Measurements from ENCODE around the gene TRAPPC2L. TPM values are rescaled to one million over a fixed set of nuclear protein-coding genes. Genes with fewer than 3 reads are reported as not detected.

The TRAPPC2L gene
- total and polyA plus RNA-seq, 12 donors, result 37.5 to 63.3 (median 50.9) TPM

DNA sequence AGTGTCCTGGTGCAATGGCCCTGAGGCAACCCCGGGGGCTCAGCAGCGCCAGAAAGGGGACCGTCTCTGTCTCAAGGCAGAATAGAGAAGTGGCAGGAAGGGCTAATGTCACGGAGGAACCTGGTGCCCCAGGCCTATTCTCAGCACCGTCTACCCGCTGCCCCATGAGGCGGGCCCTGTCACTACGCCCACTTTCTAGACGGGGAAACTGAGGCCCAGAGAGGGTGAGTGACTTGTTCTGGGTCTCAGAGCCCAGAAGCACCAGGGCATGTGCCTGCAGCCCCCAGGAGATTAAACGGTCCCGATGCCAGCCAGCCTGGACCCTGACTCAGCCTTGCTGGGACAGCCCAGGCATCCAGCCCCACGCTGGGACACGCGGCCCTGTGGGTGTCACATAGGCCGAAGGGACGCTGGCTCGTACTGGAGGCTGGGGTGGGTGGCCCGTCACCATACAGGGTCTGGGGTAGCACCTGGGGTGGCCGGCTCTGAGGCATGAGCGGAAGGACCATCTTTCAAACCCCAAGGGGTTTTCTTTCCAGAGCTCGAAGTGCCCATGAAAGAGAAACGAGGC is 49.7 kb downstream of the TRAPPC2L start:
- no peak for DNase-seq
- Histone ChIP-seq H3K36me3 (peaks cover 0 to 4% (median 0%) of the 10 kb centered on the region in 9 donors), H3K27me3 (no peaks in the 10 kb centered on the region), H3K9me3 (no peaks in the 10 kb centered on the region), H3K4me1 (peaks cover 9 to 75% (median 35%) of the 10 kb centered on the region in 9 donors), H3K27ac (peak overlapping the region in 1 of 10 donors; percentile 27), H3K4me3 (no peak overlapping the region)
- ATAC-seq, result no peak
- TF ChIP-seq, protein P1, sequence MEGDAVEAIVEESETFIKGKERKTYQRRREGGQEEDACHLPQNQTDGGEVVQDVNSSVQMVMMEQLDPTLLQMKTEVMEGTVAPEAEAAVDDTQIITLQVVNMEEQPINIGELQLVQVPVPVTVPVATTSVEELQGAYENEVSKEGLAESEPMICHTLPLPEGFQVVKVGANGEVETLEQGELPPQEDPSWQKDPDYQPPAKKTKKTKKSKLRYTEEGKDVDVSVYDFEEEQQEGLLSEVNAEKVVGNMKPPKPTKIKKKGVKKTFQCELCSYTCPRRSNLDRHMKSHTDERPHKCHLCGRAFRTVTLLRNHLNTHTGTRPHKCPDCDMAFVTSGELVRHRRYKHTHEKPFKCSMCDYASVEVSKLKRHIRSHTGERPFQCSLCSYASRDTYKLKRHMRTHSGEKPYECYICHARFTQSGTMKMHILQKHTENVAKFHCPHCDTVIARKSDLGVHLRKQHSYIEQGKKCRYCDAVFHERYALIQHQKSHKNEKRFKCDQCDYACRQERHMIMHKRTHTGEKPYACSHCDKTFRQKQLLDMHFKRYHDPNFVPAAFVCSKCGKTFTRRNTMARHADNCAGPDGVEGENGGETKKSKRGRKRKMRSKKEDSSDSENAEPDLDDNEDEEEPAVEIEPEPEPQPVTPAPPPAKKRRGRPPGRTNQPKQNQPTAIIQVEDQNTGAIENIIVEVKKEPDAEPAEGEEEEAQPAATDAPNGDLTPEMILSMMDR (IDR thresholded peaks at IDR 0.05), result no peak
- intact Hi-C loops (cut with DNase I), result no loop called here
- WGBS, 2 donors, result 90 to 94% methylated on average over 22 of the region's 22 CpGs

- no peaks in the 10 kb centered on the region for H3K36me3 ChIP-seq
- no peak for ATAC-seq
- 80 to 86% methylated on average over 4 of the region's 4 CpGs for WGBS, 2 donors
Measured at GRCh38 chr16:88907768-88908167, 50.8 kb downstream of the TRAPPC2L start.

DNA sequence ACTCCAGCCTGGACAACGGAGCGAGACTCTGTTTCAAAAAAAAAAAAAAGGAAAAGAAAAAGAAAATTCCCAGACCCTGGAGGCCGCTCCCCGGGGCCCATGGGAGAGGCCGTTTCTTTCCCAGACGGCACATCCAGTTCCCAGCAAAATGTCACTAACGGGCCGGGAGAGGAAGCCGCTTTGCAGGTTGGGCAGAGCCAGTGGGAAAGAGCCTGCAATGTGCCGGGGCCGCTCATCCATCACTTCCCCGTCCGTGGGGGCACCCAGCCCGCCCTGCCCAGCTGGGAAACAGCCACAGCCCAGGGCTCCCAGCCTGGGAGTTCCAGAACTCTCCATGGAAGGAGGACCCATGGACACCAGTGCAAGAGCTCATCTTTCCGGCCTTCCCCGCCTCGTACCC is 51.4 kb downstream of the TRAPPC2L start:
- intact Hi-C loops (cut with DNase I), result no loop called here
- WGBS, 2 donors, result 77 to 78% methylated on average over 17 of the region's 17 CpGs
- Histone ChIP-seq H3K4me3 (no peak overlapping the region), H3K4me1 (peaks cover 9 to 88% (median 37%) of the 10 kb centered on the region in 9 donors), H3K36me3 (peaks cover 0 to under 1% (median 0%) of the 10 kb centered on the region in 9 donors), H3K27me3 (no peaks in the 10 kb centered on the region), H3K27ac (peak overlapping the region; percentile 25 to 80 (median 68)), H3K9me3 (no peaks in the 10 kb centered on the region)
- DNase-seq (peak in 1 of 2 donors; percentile 54), ATAC-seq (peak in 4 of 8 donors; percentile 2 to 38 (median 21))
- TF ChIP-seq, protein P1 (IDR thresholded peaks at IDR 0.05), result no peak

More at GRCh38 chr16:88907768-88908167, 50.8 kb downstream of the TRAPPC2L start:
- intact Hi-C loops (cut with DNase I), result no loop called here
- Histone ChIP-seq H3K4me1 (peaks cover 9 to 85% (median 37%) of the 10 kb centered on the region in 9 donors), H3K4me3 (no peak overlapping the region), H3K27me3 (no peaks in the 10 kb centered on the region), H3K27ac (peak overlapping the region in 8 of 10 donors; percentile 9 to 77 (median 44)), H3K9me3 (no peaks in the 10 kb centered on the region)
- no peak for DNase-seq
- TF ChIP-seq, protein P1 (IDR thresholded peaks at IDR 0.05), result no peak

- peak; percentile 56 to 70 for DNase-seq
Measured at GRCh38 chr16:88909431-88910210, 52.7 kb downstream of the TRAPPC2L start.

More at GRCh38 chr16:88909431-88910210, 52.7 kb downstream of the TRAPPC2L start:
- Histone ChIP-seq H3K4me1 (peaks cover 6 to 86% (median 37%) of the 10 kb centered on the region in 9 donors), H3K36me3 (peaks cover 0 to 6% (median 0%) of the 10 kb centered on the region in 9 donors), H3K27ac (peak overlapping the region; percentile 20 to 80 (median 57)), H3K27me3 (no peaks in the 10 kb centered on the region), H3K4me3 (no peak overlapping the region), H3K9me3 (no peaks in the 10 kb centered on the region)
- WGBS, 2 donors, result 72 to 74% methylated on average over 44 of the region's 44 CpGs
- peak; percentile 16 to 64 (median 45) for ATAC-seq
- intact Hi-C loops (cut with DNase I), result loop anchor here in 1 of 10 donors (1.0 kb wide), 1 partner anchor 22 kb away; no protein-coding TSS in a partner anchor
- TF ChIP-seq, protein P1 (IDR thresholded peaks at IDR 0.05), result no peak

Data from heart right ventricle (tissue), 16 donors.